NCI-H2081 (cell line): ENCODE data around the gene HVCN1.
A peak's percentile ranks its signal among the peaks of the same experiment; 100 is the strongest.
"Not testable (repeated sequence)": the region's sequence is repeated elsewhere in the genome, so short reads cannot be mapped to it uniquely, and the experiment has no call there.

Source experiments
- DNase-seq, 2 experiments: peaks; one replicate each; lab custom pipeline; 2025; lab: John Stamatoyannopoulos, UW

The HVCN1 gene

GRCh38 chr12:110688446-110689280, at the start of gene HVCN1:
Gene HVCN1 (minus strand): TSS chr12:110689115. CDS start chr12:110683245, 5,870 bp downstream.
- DNase-seq, result no peak

- no peak for DNase-seq
Measured at GRCh38 chr12:110737532-110737931, 48.6 kb upstream of the HVCN1 start.

- not testable (repeated sequence) for DNase-seq
Measured at GRCh38 chr12:110737016-110737415, 48.1 kb upstream of the HVCN1 start.

GRCh38 chr12:110733900-110734299, 45.0 kb upstream of the HVCN1 start:
- DNase-seq, result no peak

- DNase-seq, result no peak
Measured at GRCh38 chr12:110733089-110733715, 44.3 kb upstream of the HVCN1 start.

GRCh38 chr12:110732572-110732971, 43.7 kb upstream of the HVCN1 start:
- DNase-seq, result no peak

GRCh38 chr12:110731479-110731878, 42.6 kb upstream of the HVCN1 start:
- no peak for DNase-seq

- DNase-seq, result no peak
Measured at GRCh38 chr12:110728628-110729027, 39.7 kb upstream of the HVCN1 start.

- DNase-seq, result no peak
Measured at GRCh38 chr12:110726708-110727369, 37.9 kb upstream of the HVCN1 start.

GRCh38 chr12:110726028-110726427, 37.1 kb upstream of the HVCN1 start:
- no peak for DNase-seq

- no peak for DNase-seq
Measured at GRCh38 chr12:110725267-110725666, 36.4 kb upstream of the HVCN1 start.

- DNase-seq, result peak in 1 of 2 experiments; percentile 9
Measured at GRCh38 chr12:110722892-110723291, 34.0 kb upstream of the HVCN1 start.

- no peak for DNase-seq
Measured at GRCh38 chr12:110721570-110721969, 32.7 kb upstream of the HVCN1 start.

GRCh38 chr12:110720516-110720915, 31.6 kb upstream of the HVCN1 start:
- peak in 1 of 2 experiments; percentile 51 for DNase-seq

GRCh38 chr12:110718222-110718908, 29.4 kb upstream of the HVCN1 start:
- no peak for DNase-seq

GRCh38 chr12:110717037-110717436, 28.1 kb upstream of the HVCN1 start:
- DNase-seq, result no peak

- DNase-seq, result no peak
Measured at GRCh38 chr12:110708917-110709316, 20.0 kb upstream of the HVCN1 start.

GRCh38 chr12:110705309-110705708, 16.4 kb upstream of the HVCN1 start:
- no peak for DNase-seq

GRCh38 chr12:110704750-110705149, 15.8 kb upstream of the HVCN1 start:
- DNase-seq, result peak; percentile 32 to 35

GRCh38 chr12:110704231-110704630, 15.3 kb upstream of the HVCN1 start:
- DNase-seq, result no peak

GRCh38 chr12:110702081-110702480, 13.2 kb upstream of the HVCN1 start:
- no peak for DNase-seq
